ENCODE measurements around the gene ST3GAL5.

DNA sequence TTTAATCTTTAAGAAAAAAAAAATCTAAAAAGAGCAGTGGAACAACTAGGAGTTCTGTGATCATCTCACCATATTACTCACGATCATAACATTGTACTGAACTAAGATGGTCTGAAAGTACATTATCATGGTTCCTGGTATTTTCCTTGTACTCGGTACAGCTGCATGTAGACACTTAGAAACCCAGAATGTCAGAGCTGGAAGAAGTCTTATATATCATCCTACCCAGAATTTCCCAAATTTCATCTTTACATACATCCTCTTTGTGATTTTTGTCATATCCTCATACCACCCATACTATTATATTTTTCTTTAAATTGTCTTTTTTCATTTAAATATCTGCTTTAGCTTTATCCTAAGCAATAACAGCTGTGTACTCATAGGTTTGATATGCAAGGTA lies 12.4 kb upstream of the ST3GAL5 start:
- TF ChIP-seq, protein P1, sequence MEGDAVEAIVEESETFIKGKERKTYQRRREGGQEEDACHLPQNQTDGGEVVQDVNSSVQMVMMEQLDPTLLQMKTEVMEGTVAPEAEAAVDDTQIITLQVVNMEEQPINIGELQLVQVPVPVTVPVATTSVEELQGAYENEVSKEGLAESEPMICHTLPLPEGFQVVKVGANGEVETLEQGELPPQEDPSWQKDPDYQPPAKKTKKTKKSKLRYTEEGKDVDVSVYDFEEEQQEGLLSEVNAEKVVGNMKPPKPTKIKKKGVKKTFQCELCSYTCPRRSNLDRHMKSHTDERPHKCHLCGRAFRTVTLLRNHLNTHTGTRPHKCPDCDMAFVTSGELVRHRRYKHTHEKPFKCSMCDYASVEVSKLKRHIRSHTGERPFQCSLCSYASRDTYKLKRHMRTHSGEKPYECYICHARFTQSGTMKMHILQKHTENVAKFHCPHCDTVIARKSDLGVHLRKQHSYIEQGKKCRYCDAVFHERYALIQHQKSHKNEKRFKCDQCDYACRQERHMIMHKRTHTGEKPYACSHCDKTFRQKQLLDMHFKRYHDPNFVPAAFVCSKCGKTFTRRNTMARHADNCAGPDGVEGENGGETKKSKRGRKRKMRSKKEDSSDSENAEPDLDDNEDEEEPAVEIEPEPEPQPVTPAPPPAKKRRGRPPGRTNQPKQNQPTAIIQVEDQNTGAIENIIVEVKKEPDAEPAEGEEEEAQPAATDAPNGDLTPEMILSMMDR (conservative IDR thresholded peaks at IDR 0.05 in 1 of 2, IDR thresholded peaks at IDR 0.05 in 1 of 2; ENCODE audit: low read depth in 1 of 2, low read length in 2 of 2), result no peak
- no peak for TF ChIP-seq EZH2 (IDR thresholded peaks at IDR 0.05; ENCODE audit: low read length, missing control alignments)

Measured in fibroblast of lung (primary cell).